GM12872 (cell line): ENCODE measurements around the gene CPT1B.

ENCODE experiments used
- CTCF ChIP-seq: IDR thresholded peaks from 3 replicates; pipeline ENCODE4 v1.5.1; 2011; ENCODE audit warnings: low read depth, mild to moderate bottlenecking, low read length, moderate library complexity; ENCODE audit not compliant: insufficient read depth

Gene CPT1B

DNA sequence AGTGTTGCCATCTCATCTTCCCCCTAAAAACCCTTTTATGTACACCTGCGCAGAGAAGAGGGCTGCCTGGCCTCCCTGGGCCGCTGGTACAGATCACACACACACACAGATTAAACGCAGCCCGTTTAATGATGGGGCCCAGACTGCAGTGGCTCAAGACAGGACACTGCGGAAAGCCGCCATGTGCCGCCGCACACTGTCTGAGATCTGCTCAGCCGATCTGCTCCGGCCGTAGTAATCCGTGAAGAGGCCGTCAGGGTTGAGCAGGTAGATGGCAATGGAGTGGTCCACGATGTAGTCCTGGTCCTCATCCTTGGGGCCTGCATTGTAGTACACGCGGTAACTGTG is 54.8 kb downstream of the CPT1B start:
- TF ChIP-seq CTCF = no peak

DNA sequence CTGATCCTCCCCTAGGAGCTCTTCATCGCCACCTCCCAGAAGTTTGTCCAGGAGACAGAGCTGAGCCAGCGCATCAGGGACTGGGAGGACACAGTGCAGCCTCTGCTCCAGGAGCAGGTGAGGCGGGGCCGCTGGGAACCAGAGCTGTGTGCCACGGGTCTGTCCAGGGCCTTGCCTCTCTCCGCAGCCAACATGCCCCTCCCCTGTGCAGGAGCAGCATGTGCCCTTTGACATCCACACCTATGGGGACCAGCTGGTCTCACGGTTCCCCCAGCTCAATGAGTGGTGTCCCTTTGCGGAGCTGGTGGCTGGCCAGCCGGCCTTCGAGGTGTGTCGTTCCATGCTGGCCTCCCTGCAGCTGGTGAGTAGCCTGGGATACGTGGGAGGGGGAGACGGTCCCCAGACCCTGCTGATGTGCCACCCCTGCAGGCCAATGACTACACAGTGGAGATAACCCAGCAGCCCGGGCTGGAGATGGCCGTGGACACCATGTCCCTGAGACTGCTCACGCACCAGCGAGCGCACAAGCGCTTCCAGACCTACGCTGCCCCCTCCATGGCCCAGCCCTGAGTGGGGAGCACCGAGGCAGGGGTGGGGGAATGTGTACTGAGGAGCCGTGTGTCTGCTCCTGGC is 55.3 kb downstream of the CPT1B start:
- TF ChIP-seq CTCF = no peak

- no peak for TF ChIP-seq CTCF
These were observed 55.9 kb downstream of the CPT1B start for GRCh38 chr22:50522208-50522805.

- TF ChIP-seq CTCF = no peak
These were observed 56.5 kb downstream of the CPT1B start for GRCh38 chr22:50521710-50522109.

DNA sequence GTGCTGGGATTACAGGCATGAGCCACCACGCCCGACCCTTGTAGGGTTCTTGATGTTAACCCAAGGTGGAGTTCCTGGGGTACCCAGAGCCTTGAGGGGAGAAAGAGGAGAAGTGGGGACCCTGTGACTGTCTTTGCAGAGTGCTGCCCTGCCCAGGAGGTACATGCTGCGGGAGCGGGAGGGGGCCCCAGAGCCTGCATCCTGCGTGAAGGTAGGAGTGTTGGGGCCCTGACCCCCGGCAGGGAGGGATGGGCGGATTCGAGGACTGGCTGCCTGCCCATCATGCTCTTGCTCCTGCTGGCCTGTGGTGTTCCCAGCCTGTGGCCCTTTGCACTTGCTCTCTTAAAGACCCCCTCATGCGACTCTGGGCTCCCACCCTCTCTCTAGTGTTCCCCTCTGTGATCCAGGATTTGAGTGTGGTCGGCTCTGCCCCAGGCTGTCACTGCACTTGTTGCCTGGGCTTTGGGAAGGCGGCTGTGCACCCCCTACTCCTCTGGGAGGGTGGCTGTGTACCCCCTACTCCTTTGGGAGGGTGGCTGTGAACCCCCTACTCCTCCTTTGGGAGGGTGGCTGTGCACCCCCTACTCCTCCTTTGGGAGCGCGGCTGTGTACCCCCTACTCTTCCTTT is 57.3 kb downstream of the CPT1B start:
- no peak for TF ChIP-seq CTCF

DNA sequence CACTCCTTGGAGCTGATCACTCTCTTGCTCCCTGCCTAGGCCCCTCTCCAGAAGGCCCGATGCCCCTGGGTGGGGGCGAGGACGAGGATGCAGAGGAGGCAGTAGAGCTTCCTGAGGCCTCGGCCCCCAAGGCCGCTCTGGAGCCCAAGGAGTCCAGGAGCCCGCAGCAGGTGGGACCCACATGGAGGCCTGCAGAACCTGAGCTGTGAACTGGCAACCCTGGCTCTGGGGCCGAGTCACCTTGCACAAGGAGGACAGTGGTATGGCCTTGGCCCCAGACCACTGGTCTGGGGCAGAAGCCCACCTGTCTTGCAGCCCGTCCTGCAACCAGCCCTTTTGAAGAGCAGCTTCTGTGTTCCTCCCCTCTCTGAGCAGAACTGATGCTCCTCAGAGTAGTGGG is 59.1 kb downstream of the CPT1B start:
- no peak for TF ChIP-seq CTCF
